C4-2B (cell line): ENCODE results near the gene ZFP57.

Experiments used
- H3K27ac ChIP-seq: fragments of 450-650 bp; 2 replicates; pipeline ENCODE4 v1.5.1; 2017
- ZFX ChIP-seq: fragments of 450-650 bp; IDR thresholded peaks from 2 replicates; pipeline ENCODE4 v1.6.1; 2017
- TF ChIP-seq, protein P1 (sequence below): fragments of 450-650 bp; conservative IDR thresholded peaks from 2 replicates; pipeline ENCODE4 v1.5.1; 2017; ENCODE audit warnings: mild to moderate bottlenecking

ZFP57 gene

DNA sequence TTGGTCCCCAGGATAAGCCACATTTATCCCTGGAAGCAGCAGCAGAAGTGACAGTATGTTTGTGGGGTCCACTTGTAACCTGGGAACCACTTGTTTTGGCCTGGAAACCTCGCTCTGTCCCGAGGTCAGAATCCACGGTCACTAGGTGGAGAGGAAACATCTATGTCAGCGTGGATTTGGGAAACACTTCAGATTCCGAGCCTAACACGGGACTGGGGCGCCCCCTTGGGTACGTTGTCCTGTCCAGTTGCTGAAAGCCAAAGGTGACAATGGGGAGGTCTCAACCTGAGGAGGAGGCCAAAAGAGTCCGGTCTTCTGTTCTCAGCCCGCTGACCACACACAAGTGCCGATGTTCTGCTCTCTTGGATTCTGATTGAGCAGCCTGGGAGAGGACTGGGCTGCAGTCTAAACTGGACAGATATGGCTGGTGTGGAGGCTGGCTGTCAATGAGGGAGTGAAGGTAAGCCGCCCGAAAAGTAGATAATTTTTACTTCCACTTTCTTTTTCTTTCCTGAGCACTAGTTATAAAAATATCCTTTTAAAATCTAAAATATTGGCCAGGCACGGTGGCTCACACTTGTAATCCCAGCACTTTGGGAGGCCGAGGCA is 4.9 kb upstream of the ZFP57 start:
- no peak for TF ChIP-seq ZFX
- TF ChIP-seq, protein P1, sequence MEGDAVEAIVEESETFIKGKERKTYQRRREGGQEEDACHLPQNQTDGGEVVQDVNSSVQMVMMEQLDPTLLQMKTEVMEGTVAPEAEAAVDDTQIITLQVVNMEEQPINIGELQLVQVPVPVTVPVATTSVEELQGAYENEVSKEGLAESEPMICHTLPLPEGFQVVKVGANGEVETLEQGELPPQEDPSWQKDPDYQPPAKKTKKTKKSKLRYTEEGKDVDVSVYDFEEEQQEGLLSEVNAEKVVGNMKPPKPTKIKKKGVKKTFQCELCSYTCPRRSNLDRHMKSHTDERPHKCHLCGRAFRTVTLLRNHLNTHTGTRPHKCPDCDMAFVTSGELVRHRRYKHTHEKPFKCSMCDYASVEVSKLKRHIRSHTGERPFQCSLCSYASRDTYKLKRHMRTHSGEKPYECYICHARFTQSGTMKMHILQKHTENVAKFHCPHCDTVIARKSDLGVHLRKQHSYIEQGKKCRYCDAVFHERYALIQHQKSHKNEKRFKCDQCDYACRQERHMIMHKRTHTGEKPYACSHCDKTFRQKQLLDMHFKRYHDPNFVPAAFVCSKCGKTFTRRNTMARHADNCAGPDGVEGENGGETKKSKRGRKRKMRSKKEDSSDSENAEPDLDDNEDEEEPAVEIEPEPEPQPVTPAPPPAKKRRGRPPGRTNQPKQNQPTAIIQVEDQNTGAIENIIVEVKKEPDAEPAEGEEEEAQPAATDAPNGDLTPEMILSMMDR: no peak
- H3K27ac ChIP-seq: no peak overlapping the region

DNA sequence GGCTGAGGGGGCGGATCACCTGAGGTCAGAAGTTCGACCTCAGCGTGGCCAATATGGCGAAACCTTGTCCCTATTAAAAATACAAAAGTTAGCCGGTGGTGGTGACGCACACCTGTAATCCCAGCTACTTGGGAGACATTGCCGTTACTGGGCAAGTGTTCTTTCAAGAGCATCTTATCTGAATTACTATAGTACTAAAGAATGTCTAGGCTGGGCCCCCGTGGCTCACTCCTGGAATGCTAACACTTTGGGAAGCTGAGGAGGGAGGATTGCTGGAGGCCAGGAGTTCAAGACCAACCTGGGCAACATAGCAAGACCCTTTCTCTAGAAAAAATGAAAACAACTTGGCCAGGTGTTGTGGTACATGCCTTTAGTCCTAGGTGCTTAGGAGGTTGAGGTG is 859 bp upstream of the ZFP57 start:
- H3K27ac ChIP-seq: no peak overlapping the region
- TF ChIP-seq ZFX: no peak
- TF ChIP-seq, protein P1: no peak

DNA sequence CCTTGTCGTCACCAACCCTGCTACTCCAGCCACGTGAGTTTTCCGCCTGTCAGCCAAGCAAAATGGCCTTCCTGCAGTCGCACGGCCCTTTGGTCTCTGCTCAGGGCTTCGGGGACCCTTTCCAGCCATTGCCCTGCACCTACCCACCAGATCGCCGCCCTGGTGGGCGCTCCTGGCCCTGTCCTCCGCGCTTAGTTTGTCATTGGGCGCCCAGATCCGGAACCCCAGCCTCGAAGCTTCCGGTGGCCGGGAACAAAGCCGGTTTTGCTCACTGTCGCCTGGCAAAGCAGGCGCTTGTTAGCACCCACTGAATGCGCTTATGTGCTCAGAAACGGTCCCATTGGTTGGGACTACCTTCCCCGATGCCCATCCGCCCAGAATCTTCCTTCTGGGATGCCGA is 536 bp downstream of the ZFP57 start:
- H3K27ac ChIP-seq: no peak overlapping the region
- no peak for TF ChIP-seq ZFX
- TF ChIP-seq, protein P1: no peak

DNA sequence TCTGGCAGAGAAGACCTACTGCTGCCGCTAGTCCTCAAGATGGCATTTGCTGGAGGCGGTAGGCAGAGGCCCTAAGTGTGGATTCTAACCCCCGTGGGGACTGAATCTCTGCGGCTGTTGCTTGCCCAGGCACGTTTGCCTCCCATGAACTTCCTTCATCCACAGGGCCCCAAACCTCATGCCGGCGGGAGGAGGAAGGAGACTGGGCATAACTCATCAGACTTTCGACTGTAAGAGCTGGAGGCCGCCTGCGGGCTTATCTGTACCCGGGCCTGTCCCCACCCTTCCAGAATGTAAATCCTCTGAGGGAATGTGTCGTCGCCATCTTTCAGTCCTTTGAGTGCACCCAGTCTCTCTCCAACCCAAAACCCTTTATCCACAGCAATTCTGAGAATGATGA is 990 bp downstream of the ZFP57 start:
- no peak overlapping the region for H3K27ac ChIP-seq
- no peak for TF ChIP-seq ZFX
- TF ChIP-seq, protein P1: no peak

DNA sequence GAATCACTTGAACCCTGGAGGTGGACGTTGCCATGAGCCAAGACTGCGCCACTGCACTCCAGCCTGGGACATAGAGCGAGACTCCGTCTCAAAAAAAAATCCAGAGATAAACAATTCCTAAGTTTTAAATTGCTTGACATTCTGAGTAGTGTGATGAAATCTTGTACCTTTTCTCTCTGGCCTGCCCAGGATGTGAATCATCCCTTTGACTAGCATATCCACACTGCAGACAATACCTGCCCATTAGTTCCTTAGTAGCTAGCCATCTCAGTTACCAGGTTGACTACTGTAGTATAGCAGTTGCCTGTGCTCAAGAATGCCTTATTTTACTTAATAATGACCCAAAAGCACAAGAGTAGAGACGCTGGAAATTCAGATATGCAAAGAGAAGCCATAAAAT is 2.8 kb downstream of the ZFP57 start:
- TF ChIP-seq, protein P1: no peak
- no peak for TF ChIP-seq ZFX
- H3K27ac ChIP-seq: no peak overlapping the region

DNA sequence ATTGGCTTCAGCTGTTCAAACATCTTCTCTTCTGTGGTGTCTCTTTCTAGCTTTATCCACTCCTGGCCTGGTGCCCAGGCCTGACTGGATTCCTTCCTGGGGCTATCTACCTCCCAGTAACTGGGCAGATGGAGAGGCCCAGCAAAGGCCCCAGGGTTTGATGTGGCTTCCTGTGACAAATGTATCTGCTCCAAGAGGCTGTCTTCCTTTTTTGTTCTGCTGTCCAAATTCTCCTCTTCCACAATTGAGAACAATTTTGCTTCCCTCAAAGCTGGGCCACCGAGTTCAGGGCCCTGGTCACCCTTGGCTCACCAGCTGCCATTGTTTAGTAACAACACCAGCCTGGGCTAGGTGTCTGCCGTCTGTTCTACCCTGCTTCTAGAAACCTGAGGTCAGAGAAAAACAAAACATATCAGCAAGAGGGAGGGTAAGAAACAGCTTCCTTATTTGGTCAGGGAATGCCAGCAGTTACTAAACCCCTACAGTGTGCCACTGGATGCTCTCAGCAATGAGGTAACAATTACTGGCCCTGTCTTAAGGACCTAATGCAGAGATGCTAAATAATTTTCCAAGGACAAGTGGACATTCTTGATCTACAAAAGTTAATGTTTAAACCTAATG is 3.9 kb downstream of the ZFP57 start:
- no peak for TF ChIP-seq ZFX
- TF ChIP-seq, protein P1: no peak
- no peak overlapping the region for H3K27ac ChIP-seq

DNA sequence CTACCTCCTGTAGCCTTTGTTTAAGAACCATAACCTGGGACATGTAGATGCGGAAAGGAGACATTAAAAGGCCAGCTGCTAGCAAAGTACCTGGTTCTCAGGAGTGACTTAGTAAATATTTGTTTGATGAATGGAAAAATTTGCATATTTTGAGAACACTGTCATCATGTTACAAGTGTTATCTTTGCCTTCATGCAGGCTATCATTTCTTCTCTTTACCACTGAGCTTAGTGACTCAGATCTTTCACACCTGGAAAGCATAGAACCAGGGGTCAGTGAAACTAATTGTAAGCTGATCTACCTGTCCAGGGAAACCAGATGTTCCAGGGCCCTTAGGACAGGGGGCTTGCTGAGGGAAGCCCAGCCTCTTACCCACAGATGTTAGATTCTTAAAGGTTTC is 5.4 kb downstream of the ZFP57 start:
- no peak overlapping the region for H3K27ac ChIP-seq
- TF ChIP-seq, protein P1: no peak
- no peak for TF ChIP-seq ZFX
